Activated CD8-positive, alpha-beta memory T cell treated with anti-CD3 and anti-CD28 coated beads for 48 hours (primary cell): ENCODE data around the gene NUSAP1.
"Not testable (repeated sequence)": the region's sequence is repeated elsewhere in the genome, so short reads cannot be mapped to it uniquely, and the experiment has no call there.

Experiments
- DNase-seq, 3 experiments: peaks; one replicate each; pipeline ENCODE4 v3.0.0-alpha.2; 2020; ENCODE audit warnings: low read depth in 2 of 3, low spot score in 2 of 3

NUSAP1 gene, protein sequence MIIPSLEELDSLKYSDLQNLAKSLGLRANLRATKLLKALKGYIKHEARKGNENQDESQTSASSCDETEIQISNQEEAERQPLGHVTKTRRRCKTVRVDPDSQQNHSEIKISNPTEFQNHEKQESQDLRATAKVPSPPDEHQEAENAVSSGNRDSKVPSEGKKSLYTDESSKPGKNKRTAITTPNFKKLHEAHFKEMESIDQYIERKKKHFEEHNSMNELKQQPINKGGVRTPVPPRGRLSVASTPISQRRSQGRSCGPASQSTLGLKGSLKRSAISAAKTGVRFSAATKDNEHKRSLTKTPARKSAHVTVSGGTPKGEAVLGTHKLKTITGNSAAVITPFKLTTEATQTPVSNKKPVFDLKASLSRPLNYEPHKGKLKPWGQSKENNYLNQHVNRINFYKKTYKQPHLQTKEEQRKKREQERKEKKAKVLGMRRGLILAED

DNA sequence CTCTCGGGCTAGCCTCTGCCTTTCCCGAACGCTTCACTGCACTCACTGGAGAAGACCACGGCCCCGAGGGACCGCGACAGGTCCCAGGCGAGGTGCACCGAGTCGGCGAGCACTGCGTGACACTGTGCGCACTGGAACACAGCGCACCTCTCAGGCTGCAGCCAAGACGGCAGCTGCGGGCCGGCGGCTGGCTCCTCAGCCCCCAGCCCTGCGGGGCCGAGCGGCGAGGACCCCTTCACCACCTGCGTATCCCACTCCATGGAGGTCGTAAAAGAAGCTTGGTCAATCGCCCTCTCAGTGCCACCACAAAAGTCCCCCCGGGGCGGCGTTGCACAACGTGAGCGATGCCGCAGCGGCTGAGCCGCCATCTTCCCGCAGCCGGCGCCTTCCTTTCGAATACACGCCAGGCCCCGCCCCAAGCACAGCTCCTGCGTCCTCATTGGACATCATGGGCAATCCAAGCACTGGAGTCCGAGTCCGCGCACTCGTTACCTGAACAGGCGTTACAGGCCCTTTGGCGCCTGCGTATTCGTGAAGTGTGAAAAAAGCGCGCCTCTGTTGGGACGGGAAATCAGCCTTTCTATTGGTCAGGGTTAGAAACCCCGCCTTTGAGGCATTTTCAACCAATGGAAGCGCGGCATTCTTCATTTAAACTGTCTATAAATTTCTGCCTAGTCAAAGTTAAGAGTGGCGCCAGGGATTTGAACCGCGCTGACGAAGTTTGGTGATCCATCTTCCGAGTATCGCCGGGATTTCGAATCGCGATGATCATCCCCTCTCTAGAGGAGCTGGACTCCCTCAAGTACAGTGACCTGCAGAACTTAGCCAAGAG, at the start of gene NUSAP1, which contains the start of gene OIP5:
TSS of gene NUSAP1 (plus strand) at position 688 of the 832 bp plus-strand sequence. CDS start at position 765, 77 bp downstream.
TSS of gene OIP5 (minus strand) at position 398 of the 832 bp plus-strand sequence. CDS start at position 368, 30 bp downstream.
- DNase-seq, result peak; percentile 79 to 93 (median 89)

DNA sequence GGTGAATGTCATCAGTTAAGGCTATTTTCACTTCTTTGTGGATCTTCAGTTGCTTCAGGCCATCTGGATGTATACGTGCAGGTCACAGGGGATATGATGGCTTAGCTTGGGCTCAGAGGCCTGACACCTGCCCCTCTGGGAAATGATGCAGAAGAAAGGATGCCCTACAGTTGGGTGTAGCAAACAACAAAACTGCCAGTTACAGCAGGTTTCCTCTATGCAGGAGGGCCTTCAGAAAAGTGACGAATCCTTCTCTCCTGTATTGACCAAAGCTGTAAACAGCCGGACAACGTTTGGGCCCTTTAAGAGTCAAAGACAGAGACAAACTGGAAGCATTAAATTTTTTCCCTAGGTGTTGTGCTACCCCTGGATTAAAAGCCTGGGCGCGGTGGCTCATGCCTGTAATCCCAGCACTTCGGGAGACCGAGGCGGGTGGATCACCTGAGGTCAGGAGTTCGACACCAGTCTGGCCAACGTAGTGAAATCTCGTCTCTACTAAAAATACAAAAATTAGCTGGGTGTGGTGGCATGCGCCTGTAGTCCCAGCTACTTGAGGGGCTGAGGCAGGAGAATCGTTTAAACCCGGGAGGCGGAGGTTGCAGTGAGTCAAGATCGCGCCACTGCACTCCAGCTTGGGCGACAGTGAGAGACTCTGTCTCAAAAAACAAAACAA, 49.6 kb upstream of the NUSAP1 start:
- not testable (repeated sequence) for DNase-seq

DNA sequence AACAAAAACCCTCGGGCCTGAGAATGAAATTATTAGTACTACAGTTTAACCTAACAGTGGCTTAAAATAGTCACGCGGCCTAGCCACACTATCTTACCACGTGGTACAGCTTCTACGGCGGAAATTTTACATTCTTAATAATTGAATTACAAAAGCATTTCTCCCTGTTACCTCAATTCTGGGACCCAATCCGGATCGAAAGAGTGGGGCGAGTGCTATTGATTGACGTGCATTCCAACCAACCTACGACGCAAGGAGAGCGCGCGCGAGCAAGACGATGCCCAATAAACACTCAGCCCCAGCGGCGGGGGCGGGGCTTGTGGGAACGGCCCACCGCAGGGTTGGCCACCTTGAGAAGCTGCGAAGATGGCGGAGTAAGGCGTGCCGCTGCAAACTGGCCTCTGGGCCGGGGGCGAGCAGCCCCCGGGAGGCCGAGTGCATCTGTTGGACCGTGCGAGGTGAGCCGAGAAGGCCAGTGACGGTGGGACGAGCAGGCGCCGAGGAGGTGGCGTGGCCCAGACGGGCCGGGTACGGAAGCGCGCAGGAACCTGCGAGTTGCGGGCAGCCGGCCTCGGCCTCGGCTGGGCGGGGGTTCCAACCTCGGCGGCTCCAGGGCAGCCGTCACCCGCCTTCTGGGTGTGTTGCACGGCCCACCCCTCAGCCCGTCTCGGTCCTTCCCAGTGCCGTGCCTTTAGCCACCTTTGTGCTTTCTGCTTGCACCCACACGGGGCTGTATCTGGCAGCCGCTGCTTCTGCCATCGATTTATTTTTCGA, 48.8 kb upstream of the NUSAP1 start:
- DNase-seq, result peak; percentile 92 to 96 (median 95)

DNA sequence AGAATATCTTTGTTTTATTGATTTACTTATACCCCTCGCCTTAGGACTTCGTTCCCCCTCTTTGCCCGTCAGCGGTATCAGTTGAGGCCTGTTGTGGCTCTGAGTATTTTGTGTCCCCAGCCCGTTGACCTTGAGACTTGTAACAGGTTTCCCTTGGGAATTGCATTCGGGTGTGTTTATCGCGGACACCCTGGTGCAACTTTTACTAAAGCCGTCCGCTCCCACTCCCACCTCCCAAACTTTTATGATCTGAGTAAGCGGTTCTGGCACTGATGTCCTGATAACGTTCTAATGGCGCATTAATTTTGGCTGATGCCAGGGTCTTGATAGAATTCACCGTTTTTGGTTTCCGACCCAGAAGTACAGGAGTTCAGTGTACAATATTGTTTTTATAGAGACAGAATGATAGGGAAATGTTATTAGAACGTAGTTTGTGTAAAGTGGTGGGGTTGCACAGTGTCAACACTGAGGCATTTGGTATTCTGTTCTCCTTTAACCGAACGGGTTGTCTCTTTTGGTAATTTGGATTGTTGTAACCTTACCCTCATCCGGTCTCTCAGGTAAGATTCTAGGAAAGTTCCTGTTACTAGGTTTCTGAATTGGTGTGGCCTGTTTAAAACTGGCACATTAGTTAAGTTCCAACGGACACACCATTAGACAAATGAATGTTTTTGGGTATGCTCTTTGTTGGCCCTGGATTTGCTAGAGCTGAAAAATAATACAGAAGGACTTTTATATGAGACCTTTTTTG, 48.1 kb upstream of the NUSAP1 start:
- DNase-seq, result no peak

DNA sequence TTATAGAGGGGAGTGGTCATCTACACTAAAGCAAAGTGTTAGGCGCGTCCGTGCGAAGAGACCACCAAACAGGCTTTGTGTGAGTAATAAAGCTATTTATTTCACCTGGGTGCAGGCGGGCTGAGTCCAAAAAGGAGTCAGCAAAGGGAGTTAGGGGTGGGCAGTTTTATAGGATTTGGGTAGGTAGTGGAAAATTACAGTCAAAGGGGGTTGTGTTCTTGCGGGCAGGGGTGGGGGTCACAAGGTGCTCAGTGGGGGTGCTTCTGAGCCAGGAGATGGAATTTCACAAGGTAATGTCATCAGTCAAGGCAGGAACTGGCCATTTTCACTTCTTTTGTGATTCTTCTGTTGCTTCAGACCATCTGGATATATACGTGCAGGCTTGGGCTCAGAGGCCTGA, 47.4 kb upstream of the NUSAP1 start:
- no peak for DNase-seq

DNA sequence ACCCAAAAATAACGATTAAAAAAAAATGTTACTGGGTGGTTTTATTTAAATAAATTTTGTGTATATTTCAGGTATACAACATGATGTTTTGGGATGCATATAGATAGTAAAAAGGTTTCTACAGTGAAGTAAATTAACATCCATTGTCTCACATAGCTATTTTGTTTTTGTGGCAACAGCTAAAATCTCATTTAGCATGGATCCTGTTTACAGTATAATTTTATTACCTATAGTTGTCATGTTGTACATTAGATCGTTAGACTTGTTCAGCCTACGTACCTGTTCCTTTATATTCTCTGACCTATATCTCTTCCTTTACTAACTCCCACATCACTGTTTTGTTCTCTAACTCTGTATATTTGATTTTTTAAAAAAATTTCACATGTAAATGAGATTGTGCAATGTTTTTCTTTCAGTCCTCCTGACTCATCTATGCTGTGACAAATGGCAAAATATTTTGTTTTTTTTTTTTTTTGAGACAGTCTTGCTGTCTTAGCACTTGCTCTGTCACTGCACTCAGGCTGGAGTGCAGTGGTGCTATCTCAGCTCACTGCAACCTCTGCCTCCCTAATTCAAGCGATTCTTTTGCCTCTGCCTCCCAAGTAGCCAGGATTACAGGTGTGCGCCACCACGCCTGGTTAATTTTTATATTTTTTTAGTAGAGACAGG, 45.9 kb upstream of the NUSAP1 start:
- no peak for DNase-seq

DNA sequence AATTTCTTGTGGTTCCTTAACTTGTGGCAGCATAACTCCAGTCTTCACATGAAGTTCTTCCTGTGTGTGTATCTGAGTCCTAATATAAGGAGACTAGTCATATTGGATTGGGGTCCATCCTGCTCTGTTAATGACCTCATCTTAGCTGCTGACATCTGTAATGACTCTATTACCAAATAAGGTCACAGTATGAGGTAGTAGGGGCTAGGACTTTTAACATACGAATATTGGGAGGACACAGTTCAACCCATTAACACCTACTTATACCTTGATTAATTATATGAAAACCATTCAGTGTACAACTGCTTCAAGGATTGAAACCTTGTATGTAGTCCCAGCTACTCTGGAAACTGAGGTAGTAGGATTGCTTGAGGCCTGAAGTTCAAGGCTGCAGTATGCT, 44.2 kb upstream of the NUSAP1 start:
- no peak for DNase-seq

DNA sequence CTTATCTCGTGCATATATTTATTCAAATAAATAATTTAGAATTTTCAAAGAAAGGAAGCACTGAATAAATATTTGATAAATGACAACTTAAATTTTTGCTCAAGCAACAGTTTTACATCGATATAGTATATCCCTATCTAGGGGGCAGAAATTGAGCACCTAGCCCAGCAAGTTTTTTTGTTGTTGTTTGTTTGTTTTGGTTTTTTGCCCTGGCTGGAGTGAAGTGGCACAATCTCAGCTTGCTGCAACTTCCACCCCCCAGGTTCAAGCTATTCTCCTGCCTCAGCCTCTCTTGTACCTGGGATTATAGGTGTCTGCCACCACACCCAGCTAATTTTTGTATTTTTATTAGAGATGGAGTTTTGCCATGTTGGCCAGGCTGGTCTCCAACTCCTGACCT, 42.7 kb upstream of the NUSAP1 start:
- no peak for DNase-seq

DNA sequence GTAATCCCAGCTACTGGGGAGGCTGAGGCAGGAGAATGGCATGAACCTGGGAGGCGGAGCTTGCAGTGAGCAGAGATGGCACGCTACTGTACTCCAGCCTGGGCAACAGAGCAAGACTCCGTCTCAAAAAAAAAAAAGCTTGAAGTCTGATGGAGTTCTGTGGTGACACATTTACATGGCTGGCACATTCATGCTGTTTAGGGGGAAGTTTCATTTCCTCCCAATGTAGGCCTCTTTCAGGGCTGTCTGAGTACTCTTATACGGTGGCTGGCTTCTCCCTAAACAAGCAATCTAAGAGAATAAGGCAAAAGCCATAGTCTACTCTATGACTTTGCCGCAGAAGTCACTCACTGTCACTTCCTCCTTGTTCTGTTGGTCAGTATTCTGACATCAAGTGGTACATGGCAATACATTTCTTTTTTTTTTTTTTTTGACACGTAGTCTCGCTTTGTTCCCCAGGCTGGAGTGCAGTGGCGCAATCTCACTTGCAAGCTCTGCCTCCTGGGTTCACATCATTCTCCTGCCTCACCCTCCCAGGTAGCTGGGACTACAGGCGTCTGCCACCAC, 41.5 kb upstream of the NUSAP1 start:
- no peak for DNase-seq

DNA sequence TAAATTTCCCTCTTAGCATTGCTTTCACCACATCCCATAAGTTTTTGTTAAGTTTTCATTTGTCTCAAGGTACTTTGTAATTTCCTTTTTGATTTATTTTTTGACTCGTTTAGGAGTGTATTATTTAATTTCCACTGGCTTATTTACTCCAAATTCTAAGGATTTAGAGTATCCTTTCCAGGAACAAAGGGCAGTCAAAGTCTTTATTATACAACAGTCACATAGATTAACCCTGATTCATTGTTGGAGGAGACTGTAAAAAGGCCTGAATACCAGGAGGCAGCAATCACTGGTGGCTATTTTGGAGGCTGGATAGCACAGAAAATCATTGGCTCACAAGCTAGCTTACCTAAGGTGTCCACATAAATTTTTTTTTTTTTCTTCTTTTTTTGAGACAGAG, 40.2 kb upstream of the NUSAP1 start:
- no peak for DNase-seq

DNA sequence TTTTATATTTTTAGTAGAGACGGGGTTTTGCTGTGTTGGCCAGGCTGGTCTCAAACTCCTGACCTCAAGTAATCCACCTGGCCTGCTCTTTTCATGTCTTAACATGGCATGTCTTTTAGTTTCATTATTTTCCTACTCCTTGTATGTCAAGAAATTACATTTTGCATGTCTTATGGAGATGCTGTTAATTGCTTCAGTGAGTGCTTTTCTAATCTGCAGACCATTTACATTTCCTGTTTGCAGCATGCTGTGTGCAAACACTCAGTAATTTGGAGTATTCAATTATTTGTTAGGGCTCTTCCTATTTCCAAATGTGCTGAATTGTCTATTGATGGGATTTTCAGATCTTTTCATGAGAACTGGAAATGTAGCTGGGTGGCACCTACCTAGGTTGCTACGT, 31.5 kb upstream of the NUSAP1 start:
- not testable (repeated sequence) for DNase-seq

DNA sequence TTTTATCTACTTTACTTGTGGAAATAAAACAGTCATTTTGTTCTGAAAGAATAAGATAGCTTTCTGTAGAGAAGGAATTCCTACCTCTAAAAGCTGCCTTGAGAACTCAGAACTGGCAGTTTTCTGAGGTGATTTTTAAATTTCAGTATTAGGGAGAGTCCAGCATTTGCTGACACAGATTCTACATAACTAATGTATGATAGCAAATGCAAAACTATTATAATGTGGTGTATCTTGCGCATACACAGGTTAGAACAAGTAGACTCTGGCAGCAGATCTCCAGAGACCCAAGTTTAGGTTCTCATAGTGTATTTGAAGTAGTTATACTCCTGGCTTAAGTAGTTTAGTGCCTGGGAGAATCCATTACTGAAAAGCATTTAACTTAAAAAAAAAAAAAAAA, 31.1 kb upstream of the NUSAP1 start:
- no peak for DNase-seq

DNA sequence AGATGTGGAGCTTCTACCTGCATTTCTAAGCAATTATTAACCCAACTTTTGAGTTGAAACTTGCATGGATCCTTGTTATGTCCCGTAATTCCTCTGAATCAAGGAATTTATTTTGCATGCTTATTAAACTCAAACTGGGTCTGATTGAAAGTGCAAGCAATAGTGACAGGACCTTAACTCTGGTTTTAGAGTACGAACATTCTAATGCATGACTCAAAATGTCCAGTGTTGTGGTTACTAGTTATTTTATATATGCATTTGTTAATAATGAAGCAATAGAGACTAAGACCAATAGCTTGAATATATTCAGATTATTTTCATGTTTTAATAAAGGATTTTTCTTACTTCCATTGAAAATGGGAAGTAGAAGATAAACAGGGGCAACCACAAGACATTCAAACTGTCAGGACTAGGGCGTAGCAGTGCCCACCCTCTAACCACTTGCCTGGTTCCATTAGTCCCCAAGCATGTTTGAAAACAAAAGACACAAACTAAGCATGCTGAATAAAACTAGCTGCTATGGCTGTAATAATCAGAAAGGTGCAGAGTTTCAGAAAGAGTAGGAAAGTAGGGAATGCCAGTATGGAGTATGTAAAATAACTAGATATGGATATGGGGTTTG, 28.4 kb upstream of the NUSAP1 start:
- no peak for DNase-seq

DNA sequence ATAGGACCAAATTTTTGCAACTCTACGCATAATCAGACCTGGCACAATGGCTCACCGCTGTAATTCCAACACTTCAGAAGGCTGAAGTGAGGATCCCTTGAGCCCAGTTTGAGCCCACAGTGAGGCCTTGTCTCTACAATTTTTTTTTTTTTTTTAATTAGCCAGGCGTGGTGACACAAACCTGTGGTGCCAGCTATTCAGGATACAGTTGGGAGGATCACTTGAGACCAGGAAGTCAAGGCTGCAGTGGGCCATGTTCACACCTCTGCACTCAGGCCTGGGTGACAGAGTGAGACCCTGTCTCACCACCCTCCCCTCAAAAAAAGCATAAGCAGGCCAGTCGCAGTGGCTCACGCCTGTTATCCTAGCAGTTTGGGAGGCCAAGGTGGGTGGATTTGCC, 25.0 kb upstream of the NUSAP1 start:
- no peak for DNase-seq

DNA sequence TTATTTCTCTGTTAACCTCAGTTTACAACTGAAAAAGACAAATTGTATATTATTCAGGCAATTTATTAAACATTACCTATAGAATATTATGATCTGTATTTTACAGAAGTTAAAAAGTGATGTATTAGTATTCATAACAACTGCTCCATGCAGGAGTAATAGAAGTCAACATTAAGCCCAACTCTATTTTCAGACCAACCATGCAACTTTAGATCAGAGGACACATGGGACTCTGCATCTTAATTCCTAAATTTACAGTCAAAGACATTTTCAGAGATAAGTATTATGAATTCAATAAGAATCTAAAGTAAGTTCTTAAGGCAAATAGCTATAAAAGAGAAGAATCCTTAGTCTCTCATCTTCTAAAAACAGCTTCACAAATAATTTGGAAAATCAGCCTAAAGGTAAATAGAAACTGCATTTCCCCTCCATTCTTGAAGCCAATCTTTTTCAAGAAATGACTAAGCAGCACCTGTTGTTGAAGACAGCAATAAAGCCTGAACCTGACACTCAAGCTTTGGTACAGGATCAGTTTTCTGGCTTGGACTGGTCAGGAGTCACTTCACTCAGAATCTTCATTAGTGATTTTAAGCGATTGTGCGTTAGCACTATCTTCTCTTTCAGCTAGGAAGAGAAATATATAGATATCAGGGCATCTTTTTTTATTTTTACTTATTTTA, 23.3 kb upstream of the NUSAP1 start:
- DNase-seq, result no peak

DNA sequence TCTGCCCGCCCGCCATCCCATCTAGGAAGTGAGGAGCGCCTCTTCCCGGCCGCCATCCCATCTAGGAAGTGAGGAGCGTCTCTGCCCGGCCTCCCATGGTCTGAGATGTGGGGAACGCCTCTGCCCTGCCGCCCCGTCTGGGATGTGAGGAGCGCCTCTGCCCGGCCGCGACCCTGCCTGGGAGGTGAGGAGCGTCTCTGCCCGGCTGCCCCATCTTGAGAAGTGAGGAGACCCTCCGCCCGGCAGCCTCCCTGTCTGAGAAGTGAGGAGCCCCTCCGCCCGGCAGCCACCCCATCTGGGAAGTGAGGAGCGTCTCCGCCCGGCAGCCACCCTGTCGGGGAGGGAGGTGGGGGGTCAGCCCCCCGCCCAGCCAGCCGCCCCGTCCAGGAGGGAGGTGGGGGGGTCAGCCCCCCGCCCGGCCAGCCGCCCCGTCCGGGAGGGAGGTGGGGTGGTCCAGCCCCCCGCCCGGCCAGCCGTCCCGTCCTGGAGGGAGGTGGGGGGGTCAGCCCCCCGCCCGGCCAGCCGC, 11.8 kb upstream of the NUSAP1 start:
- DNase-seq, result not testable (repeated sequence)

DNA sequence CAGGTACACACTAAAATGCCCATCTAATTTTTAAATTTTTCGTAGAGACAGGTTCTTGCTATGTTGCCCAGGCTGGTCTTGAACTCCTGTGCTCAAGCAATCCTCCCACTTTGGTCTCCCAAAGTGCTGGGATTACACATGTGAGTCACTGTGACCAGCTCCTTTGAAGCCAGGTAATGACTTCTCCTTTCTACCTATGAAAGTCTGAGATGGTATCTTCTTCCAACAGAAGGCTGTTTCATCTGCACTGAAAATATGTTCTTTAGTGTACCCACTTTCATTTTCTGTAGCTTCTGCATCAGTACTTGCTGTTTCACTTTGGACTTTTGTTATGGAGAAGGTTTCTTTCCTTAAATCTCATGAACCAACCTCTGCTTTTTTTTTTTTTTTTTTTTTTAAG, 9.1 kb upstream of the NUSAP1 start:
- no peak for DNase-seq

DNA sequence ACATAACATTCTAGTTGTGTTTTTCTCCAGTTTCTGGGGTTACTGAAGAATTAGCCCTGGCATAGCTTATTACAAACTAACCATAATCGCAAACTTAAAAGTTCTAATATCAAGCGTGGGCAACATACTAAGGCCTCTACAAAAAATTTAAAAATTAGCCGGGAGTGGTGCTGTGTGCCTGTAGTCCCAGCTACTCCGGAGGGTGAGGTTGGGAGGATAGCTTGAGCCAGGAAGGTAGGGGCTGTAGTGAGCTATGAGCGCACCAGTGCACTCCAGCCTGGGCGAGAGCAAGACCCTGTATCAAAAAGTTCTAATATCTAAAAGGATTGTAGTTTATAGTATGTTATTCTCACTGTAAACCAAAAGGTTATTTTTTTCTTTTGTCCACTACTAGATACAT, 1.4 kb upstream of the NUSAP1 start:
- no peak for DNase-seq
